ENCODE data around the gene MBD4. TPM values are rescaled to one million over a fixed set of nuclear protein-coding genes. Genes with fewer than 3 reads are reported as not detected.

MBD4 gene
- polyA plus RNA-seq, 3 donors = 25.6 to 31.5 (median 30.1) TPM

DNA sequence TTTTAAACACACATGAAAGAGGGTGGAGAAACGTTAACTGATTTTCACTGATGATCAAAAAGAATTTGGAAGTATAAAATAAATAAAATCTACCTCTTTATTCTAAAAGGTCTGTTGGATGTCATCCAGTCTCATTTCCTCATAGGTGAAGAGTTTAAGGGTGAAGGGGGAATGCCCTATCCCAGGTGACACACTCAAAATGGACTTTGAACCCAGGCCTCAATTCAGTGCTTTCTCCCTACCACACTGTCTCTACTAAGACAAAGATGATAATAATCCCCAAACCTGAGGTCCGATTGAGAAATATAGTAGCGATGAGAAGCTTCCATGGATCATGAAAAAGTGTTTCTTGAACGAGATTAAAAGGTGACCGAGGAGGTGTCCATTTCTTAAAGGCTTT is 6.2 kb downstream of the MBD4 start:
- Histone ChIP-seq H3K79me2 (ENCODE audit: insufficient read depth, low read length) (peaks cover 58% of the 10 kb centered on the region), H3K27me3 (ENCODE audit: control insufficient read depth in 2 of 2, insufficient read depth in 2 of 2, low read length in 2 of 2) (no peaks in the 10 kb centered on the region), H3K36me3 (replicated peaks in 1 of 2; ENCODE audit: control insufficient read depth in 1 of 2, insufficient read depth in 2 of 2, low read length in 2 of 2) (peaks cover 75 to 89% of the 10 kb centered on the region in 2 donors), H3K9ac (ENCODE audit: insufficient read depth, low read length, poor library complexity, severe bottlenecking) (no peak overlapping the region), H3K9me3 (replicated peaks in 1 of 2; ENCODE audit: control insufficient read depth in 1 of 2, insufficient read depth in 1 of 2, low read length in 2 of 2) (no peaks in the 10 kb centered on the region), H3K27ac (ENCODE audit: low read depth in 1 of 2, low read length in 2 of 2) (no peak overlapping the region), H3K4me1 (ENCODE audit: control insufficient read depth in 1 of 2, insufficient read depth in 2 of 2, low read length in 2 of 2) (peaks cover 32 to 45% of the 10 kb centered on the region in 2 donors), H3K4me3 (replicated peaks in 1 of 3; ENCODE audit: low read depth in 2 of 3, low read length in 3 of 3) (no peak overlapping the region), H2AFZ (ENCODE audit: insufficient read depth, low read depth, low read length, poor library complexity, severe bottlenecking) (no peak overlapping the region), H4K20me1 (ENCODE audit: insufficient read depth, low read length) (peaks cover 56% of the 10 kb centered on the region), H3K4me2 (replicated peaks; ENCODE audit: extremely low read depth, low read length, poor library complexity, severe bottlenecking) (no peak overlapping the region)
- TF ChIP-seq, protein P1, sequence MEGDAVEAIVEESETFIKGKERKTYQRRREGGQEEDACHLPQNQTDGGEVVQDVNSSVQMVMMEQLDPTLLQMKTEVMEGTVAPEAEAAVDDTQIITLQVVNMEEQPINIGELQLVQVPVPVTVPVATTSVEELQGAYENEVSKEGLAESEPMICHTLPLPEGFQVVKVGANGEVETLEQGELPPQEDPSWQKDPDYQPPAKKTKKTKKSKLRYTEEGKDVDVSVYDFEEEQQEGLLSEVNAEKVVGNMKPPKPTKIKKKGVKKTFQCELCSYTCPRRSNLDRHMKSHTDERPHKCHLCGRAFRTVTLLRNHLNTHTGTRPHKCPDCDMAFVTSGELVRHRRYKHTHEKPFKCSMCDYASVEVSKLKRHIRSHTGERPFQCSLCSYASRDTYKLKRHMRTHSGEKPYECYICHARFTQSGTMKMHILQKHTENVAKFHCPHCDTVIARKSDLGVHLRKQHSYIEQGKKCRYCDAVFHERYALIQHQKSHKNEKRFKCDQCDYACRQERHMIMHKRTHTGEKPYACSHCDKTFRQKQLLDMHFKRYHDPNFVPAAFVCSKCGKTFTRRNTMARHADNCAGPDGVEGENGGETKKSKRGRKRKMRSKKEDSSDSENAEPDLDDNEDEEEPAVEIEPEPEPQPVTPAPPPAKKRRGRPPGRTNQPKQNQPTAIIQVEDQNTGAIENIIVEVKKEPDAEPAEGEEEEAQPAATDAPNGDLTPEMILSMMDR (IDR thresholded peaks at IDR 0.05) = no peak
- H3K4me1 Mint-ChIP-seq = peaks cover 43% of the 10 kb centered on the region
- H3K4me3 Mint-ChIP-seq = no peak overlapping the region
- H3K9me3 Mint-ChIP-seq = no peaks in the 10 kb centered on the region
- peaks cover 69 to 88% of the 10 kb centered on the region in 2 donors for H3K36me3 Mint-ChIP-seq
- no peaks in the 10 kb centered on the region for H3K27me3 Mint-ChIP-seq (ENCODE audit: low read depth in 3 of 3)
- no peak for DNase-seq
- no peak overlapping the region for H3K27ac Mint-ChIP-seq
- intact Hi-C loops (cut with micrococcal nuclease) = no loop called here
- WGBS (ENCODE audit: insufficient coverage) = 90% methylated on average over 4 of the region's 5 CpGs

DNA sequence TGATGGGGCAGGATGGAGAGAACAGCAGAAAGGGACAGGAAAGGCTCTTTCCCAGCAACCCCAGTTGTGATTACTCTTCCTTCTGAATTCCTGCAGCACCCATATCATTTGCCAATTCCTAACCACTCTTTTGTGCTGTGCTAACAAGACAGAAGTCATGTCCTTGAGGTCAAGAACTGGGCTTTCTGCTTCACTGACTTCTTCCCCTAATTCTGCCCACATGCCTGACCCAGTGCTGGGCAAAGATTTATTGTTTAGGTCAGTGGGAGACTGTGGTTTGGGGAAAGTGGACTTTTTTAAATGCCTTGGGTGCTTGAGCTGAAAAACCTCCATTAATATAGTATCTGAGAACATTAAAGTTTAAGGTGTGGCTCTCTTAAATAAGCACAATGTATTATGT is 7.1 kb downstream of the MBD4 start:
- TF ChIP-seq, protein P1 (IDR thresholded peaks at IDR 0.05) = no peak
- Histone ChIP-seq H3K4me2 (replicated peaks; ENCODE audit: extremely low read depth, low read length, poor library complexity, severe bottlenecking) (no peak overlapping the region), H3K79me2 (ENCODE audit: insufficient read depth, low read length) (peaks cover 49% of the 10 kb centered on the region), H2AFZ (ENCODE audit: insufficient read depth, low read depth, low read length, poor library complexity, severe bottlenecking) (no peak overlapping the region), H3K27ac (ENCODE audit: low read depth in 1 of 2, low read length in 2 of 2) (no peak overlapping the region), H3K36me3 (replicated peaks in 1 of 2; ENCODE audit: control insufficient read depth in 1 of 2, insufficient read depth in 2 of 2, low read length in 2 of 2) (peaks cover 69 to 84% of the 10 kb centered on the region in 2 donors), H3K4me1 (ENCODE audit: control insufficient read depth in 1 of 2, insufficient read depth in 2 of 2, low read length in 2 of 2) (peaks cover 34 to 45% of the 10 kb centered on the region in 2 donors), H3K9me3 (replicated peaks in 1 of 2; ENCODE audit: control insufficient read depth in 1 of 2, insufficient read depth in 1 of 2, low read length in 2 of 2) (no peaks in the 10 kb centered on the region), H4K20me1 (ENCODE audit: insufficient read depth, low read length) (peaks cover 47% of the 10 kb centered on the region), H3K4me3 (replicated peaks in 1 of 3; ENCODE audit: low read depth in 2 of 3, low read length in 3 of 3) (no peak overlapping the region), H3K27me3 (ENCODE audit: control insufficient read depth in 2 of 2, insufficient read depth in 2 of 2, low read length in 2 of 2) (no peaks in the 10 kb centered on the region), H3K9ac (ENCODE audit: insufficient read depth, low read length, poor library complexity, severe bottlenecking) (no peak overlapping the region)
- intact Hi-C loops (cut with micrococcal nuclease) = no loop called here
- H3K36me3 Mint-ChIP-seq = peaks cover 65 to 79% of the 10 kb centered on the region in 2 donors
- no peaks in the 10 kb centered on the region for H3K9me3 Mint-ChIP-seq
- DNase-seq = no peak
- H3K4me1 Mint-ChIP-seq = peaks cover 44% of the 10 kb centered on the region
- no peak overlapping the region for H3K4me3 Mint-ChIP-seq
- no peak overlapping the region for H3K27ac Mint-ChIP-seq
- H3K27me3 Mint-ChIP-seq (ENCODE audit: low read depth in 3 of 3) = peaks cover 0 to 2% (median 2%) of the 10 kb centered on the region in 3 donors

Measured in CD14-positive monocyte (primary cell).